K562 (cell line): ENCODE measurements around the gene DCUN1D4. TPM values are rescaled to one million over a fixed set of nuclear protein-coding genes. Genes with fewer than 3 reads are reported as not detected.

Experiments used
- DPF2 ChIP-seq: fragments of 450-650 bp; IDR thresholded peaks from 2 replicates; pipeline ENCODE4 v1.6.1; 2016
- HDAC8 ChIP-seq: fragments of 450-650 bp; IDR thresholded peaks from 2 replicates; pipeline ENCODE4 v1.6.1; 2016; ENCODE audit warnings: mild to moderate bottlenecking, missing genetic modification characterization, moderate library complexity, missing compliant biosample characterization
- HNRNPK ChIP-seq: fragments of 200-400 bp; formaldehyde crosslinking; IDR thresholded peaks from one replicate; pipeline ENCODE4 v1.6.1; 2018; ENCODE audit warnings: mild to moderate bottlenecking, low read depth, low read length; ENCODE audit not compliant: poor library complexity, severe bottlenecking
- ID3 ChIP-seq, 2 experiments: fragments of 250-450 bp in 1 of 2; fragments of 450-650 bp in 1 of 2; sonication (Bioruptor Pico) in 1 of 2; IDR thresholded peaks; 2 replicates each; pipeline versions ENCODE4 v1.6.1 to v1.8.0; 2016 to 2021; ENCODE audit warnings: mild to moderate bottlenecking in 2 of 2, moderate library complexity in 2 of 2, missing compliant biosample characterization in 1 of 2, missing genetic modification characterization in 1 of 2
- KAT8 ChIP-seq: fragments of 450-650 bp; IDR thresholded peaks from 2 replicates; pipeline ENCODE4 v1.6.1; 2016; ENCODE audit warnings: low read depth, mild to moderate bottlenecking
- KLF1 ChIP-seq: fragments of 450-650 bp; IDR thresholded peaks from 2 replicates; pipeline ENCODE4 v1.6.1; 2016; ENCODE audit warnings: missing genetic modification characterization, missing compliant biosample characterization
- MECOM ChIP-seq: fragments of 250-450 bp; sonication (Bioruptor Pico); IDR thresholded peaks from 2 replicates; pipeline ENCODE4 v1.8.0; 2022; ENCODE audit warnings: inconsistent platforms
- RBBP5 ChIP-seq: fragments of 200-600 bp; sonication (generic); IDR thresholded peaks from 2 replicates; pipeline ENCODE4 v1.6.1; 2012; ENCODE audit warnings: borderline replicate concordance, mild to moderate bottlenecking, low read length, control low read depth, inconsistent platforms; ENCODE audit not compliant: insufficient read depth, poor library complexity, severe bottlenecking
- TRIM24 ChIP-seq, 2 experiments: fragments of 450-650 bp; IDR thresholded peaks; 2 replicates each; pipeline ENCODE4 v1.6.1; 2016
- ZNF354B ChIP-seq: fragments of 250-450 bp; sonication (Bioruptor Pico); IDR thresholded peaks from 2 replicates; pipeline ENCODE4 v1.4.0; 2020
- ZNF407 ChIP-seq: fragments of 450-650 bp; IDR thresholded peaks from 2 replicates; pipeline ENCODE4 v1.6.1; 2016; ENCODE audit warnings: low read depth
- ZNF696 ChIP-seq: fragments of 250-450 bp; sonication (Bioruptor Pico); conservative IDR thresholded peaks from 2 replicates; pipeline ENCODE4 v1.4.0; 2020; ENCODE audit warnings: mild to moderate bottlenecking, moderate library complexity
- polyA plus RNA-seq, 8 experiments: library from polyadenylated mRNA; depleted of rRNA in 4 of 8; stranded (reverse) in 5 of 8; unstranded in 3 of 8; fragments of >200 nt; fragmentation: Nextera tagmentation in 2 of 8; fragmentation: Illumina TruSeq in 1 of 8; extraction: Ambion mirVana in 2 of 8; extraction: Trizol in 1 of 8; gene quantifications; 2 replicates each; pipeline versions ENCODE4 v1.2.1 to v1.2.3, GENCODE V29; 2011 to 2014; ENCODE audit warnings: inconsistent platforms in 1 of 8, missing spikeins in 1 of 8
- total RNA-seq, 7 experiments: library from RNA; depleted of rRNA in 6 of 7; stranded (reverse); fragments of >200 nt in 6 of 7; fragmentation: Illumina TruSeq in 2 of 7; extraction: Trizol in 2 of 7; gene quantifications; 2 replicates each; pipeline versions ENCODE4 v1.2.1 to v1.2.3, GENCODE V29; 2011 to 2021; ENCODE audit warnings: low replicate concordance in 1 of 7
- TF ChIP-seq, protein P1 (sequence below): fragments of 250-450 bp; sonication (Bioruptor Pico); IDR thresholded peaks from 2 replicates; pipeline ENCODE4 v1.4.0; 2020; ENCODE audit warnings: mild to moderate bottlenecking, moderate library complexity

DCUN1D4 gene
- total and polyA plus RNA-seq, 9 of the 15 experiments (the other 6 are each of a cell fraction or from before 2014, with no cell fraction given) = 15.1 to 73.5 (median 23.0) TPM

DNA sequence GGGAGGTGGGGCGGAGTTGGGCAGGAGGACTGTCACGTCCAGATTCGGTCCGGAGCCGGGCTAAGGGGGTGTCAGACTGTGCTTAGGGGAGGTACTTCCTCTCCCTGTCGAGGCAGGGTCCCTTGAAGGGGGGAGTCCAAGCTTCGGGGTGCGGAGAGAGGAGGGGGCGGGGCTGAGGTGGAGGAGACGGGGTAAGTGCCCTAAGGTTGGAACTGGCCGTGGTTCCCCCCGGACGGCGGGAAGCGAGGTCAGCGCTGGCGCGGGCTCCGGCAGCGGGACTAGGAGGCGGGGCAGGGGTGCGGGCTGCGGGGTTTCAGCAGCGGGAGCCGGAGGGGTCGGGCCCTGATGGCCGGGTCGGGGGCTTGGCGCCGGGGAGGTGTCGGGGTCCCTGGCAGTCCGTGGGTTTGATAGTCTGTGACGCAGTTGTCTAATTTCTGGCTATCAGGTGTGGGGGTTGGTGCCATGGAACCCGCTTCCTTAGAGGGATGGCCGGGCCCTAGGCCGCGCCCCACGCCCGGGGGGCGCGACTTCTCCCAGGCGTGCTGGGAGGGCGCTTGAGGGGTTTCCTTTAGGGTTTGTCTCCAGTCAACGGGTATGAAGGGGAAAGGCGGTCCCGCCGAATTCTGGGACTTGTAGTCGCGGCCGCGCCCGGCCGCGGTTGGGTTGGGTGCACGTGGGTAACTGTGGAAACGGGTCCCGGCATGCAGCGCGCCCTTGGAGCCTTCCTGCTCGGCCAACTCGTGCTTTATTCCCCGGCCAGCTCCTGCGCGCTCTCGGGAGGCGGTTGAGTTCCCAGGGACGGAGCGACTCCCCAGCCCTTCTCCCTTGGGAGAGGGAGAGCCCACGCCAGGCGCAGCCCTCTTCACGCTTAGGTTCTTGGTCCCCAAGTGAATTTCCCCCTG lies 1.5 kb downstream of the DCUN1D4 start (continued):
- TF ChIP-seq RBBP5 (peak; percentile 68), KAT8 (no peak), ID3 (CRISPR knock-in tag; IDR thresholded peaks at IDR 0.05) (no peak), ID3 (tag; IDR thresholded peaks at IDR 0.05) (no peak), ZNF696 (CRISPR knock-in tag) (no peak), HNRNPK (no peak), HDAC8 (no peak), DPF2 (no peak), KLF1 (no peak), TRIM24 (IDR thresholded peaks at IDR 0.05) (no peak), ZNF407 (no peak), ZNF354B (CRISPR knock-in tag) (no peak), MECOM (CRISPR knock-in tag) (no peak)
- TF ChIP-seq, protein P1, sequence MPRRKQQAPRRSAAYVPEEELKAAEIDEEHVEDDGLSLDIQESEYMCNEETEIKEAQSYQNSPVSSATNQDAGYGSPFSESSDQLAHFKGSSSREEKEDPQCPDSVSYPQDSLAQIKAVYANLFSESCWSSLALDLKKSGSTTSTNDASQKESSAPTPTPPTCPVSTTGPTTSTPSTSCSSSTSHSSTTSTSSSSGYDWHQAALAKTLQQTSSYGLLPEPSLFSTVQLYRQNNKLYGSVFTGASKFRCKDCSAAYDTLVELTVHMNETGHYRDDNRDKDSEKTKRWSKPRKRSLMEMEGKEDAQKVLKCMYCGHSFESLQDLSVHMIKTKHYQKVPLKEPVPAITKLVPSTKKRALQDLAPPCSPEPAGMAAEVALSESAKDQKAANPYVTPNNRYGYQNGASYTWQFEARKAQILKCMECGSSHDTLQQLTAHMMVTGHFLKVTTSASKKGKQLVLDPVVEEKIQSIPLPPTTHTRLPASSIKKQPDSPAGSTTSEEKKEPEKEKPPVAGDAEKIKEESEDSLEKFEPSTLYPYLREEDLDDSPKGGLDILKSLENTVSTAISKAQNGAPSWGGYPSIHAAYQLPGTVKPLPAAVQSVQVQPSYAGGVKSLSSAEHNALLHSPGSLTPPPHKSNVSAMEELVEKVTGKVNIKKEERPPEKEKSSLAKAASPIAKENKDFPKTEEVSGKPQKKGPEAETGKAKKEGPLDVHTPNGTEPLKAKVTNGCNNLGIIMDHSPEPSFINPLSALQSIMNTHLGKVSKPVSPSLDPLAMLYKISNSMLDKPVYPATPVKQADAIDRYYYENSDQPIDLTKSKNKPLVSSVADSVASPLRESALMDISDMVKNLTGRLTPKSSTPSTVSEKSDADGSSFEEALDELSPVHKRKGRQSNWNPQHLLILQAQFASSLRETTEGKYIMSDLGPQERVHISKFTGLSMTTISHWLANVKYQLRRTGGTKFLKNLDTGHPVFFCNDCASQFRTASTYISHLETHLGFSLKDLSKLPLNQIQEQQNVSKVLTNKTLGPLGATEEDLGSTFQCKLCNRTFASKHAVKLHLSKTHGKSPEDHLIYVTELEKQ = no peak
